Liver (tissue), 9 donors: Measurements from ENCODE around the gene TSHZ3. TPM values are rescaled to one million over a fixed set of nuclear protein-coding genes. Genes with fewer than 3 reads are reported as not detected.

ENCODE experiments used
- DNase-seq: peaks from one replicate; pipeline ENCODE4 v3.0.0-alpha.2; 2017; ENCODE audit warnings: low spot score
- H3K27ac ChIP-seq, 2 donors: one replicate each; pipeline ENCODE4 v1.7.0; 2013; ENCODE audit warnings: inconsistent platforms in 2 of 2, low read length in 2 of 2, control low read depth in 1 of 2, low read depth in 1 of 2, mild to moderate bottlenecking in 1 of 2
- H3K27me3 ChIP-seq, 4 donors: one replicate each; pipeline versions ENCODE4 v1.6.1 to v1.7.0; 2013; ENCODE audit warnings: low read length in 3 of 4, inconsistent platforms in 1 of 4, mild to moderate bottlenecking in 1 of 4, moderate library complexity in 1 of 4; ENCODE audit not compliant: control insufficient read depth in 4 of 4, insufficient read depth in 4 of 4
- H3K36me3 ChIP-seq, 4 donors: one replicate each; pipeline versions ENCODE4 v1.6.1 to v1.7.0; 2013; ENCODE audit warnings: low read length in 3 of 4, mild to moderate bottlenecking in 3 of 4, low read depth in 1 of 4, moderate library complexity in 1 of 4; ENCODE audit not compliant: control insufficient read depth in 4 of 4, insufficient read depth in 3 of 4
- H3K4me1 ChIP-seq, 4 donors: one replicate each; pipeline versions ENCODE4 v1.6.1 to v1.7.0; 2013; ENCODE audit warnings: low read length in 3 of 4, mild to moderate bottlenecking in 3 of 4, moderate library complexity in 1 of 4; ENCODE audit not compliant: control insufficient read depth in 4 of 4, insufficient read depth in 4 of 4
- H3K4me3 ChIP-seq, 3 donors: one replicate each; pipeline versions ENCODE4 v1.6.1 to v1.7.0; 2013; ENCODE audit warnings: low read length in 3 of 3, control low read depth in 1 of 3, low read depth in 1 of 3, mild to moderate bottlenecking in 1 of 3
- H3K9ac ChIP-seq, 2 donors: one replicate each; pipeline ENCODE4 v1.7.0; 2013; ENCODE audit warnings: low read length in 2 of 2, mild to moderate bottlenecking in 2 of 2, moderate library complexity in 2 of 2, control low read depth in 1 of 2, low read depth in 1 of 2
- H3K9me3 ChIP-seq, 4 donors: one replicate each; pipeline versions ENCODE4 v1.6.1 to v1.7.0; 2013; ENCODE audit warnings: low read length in 3 of 4; ENCODE audit not compliant: control insufficient read depth in 4 of 4
- EGR1 ChIP-seq, 2 donors: IDR thresholded peaks; 2 replicates each; pipeline ENCODE4 v1.6.1; 2016 to 2018; ENCODE audit warnings: antibody characterized with exemption in 2 of 2, low read depth in 2 of 2
- FOXA1 ChIP-seq: IDR thresholded peaks from 2 replicates; pipeline ENCODE4 v1.6.1; 2016; ENCODE audit warnings: antibody characterized with exemption
- FOXA2 ChIP-seq: IDR thresholded peaks from 2 replicates; pipeline ENCODE4 v1.6.1; 2016; ENCODE audit warnings: antibody characterized with exemption
- GABPA ChIP-seq, 2 donors: IDR thresholded peaks in 1 of 2; conservative IDR thresholded peaks in 1 of 2; 2 replicates each; pipeline ENCODE4 v1.6.1; 2016; ENCODE audit warnings: antibody characterized with exemption in 2 of 2, mild to moderate bottlenecking in 1 of 2, moderate library complexity in 1 of 2
- HNF4G ChIP-seq: IDR thresholded peaks from 2 replicates; pipeline ENCODE4 v1.6.1; 2016; ENCODE audit warnings: antibody characterized with exemption
- NR2F2 ChIP-seq: IDR thresholded peaks from 2 replicates; pipeline ENCODE4 v1.6.1; 2016; ENCODE audit warnings: antibody characterized with exemption
- RAD21 ChIP-seq, 2 donors: IDR thresholded peaks; 2 replicates each; pipeline ENCODE4 v1.6.1; 2016; ENCODE audit warnings: antibody characterized with exemption in 2 of 2, mild to moderate bottlenecking in 2 of 2
- RXRA ChIP-seq, 2 donors: IDR thresholded peaks; 2 replicates each; pipeline ENCODE4 v1.6.1; 2017 to 2018; ENCODE audit warnings: antibody characterized with exemption in 2 of 2, mild to moderate bottlenecking in 1 of 2
- TAF1 ChIP-seq: conservative IDR thresholded peaks from 2 replicates; pipeline ENCODE4 v1.6.1; 2016; ENCODE audit warnings: antibody characterized with exemption, mild to moderate bottlenecking
- YY1 ChIP-seq: IDR thresholded peaks from 2 replicates; pipeline ENCODE4 v1.6.1; 2016; ENCODE audit warnings: antibody characterized with exemption, mild to moderate bottlenecking
- WGBS: extraction: QIAGEN DNeasy Blood & Tissue Kit; methylation state at CpG from one replicate; pipeline ENCODE4 v1.1.7; 2013; 5-methylcytosine and 5-hydroxymethylcytosine counted together
- polyA plus RNA-seq, 2 donors: library from polyadenylated mRNA; stranded (reverse) in 1 of 2; unstranded in 1 of 2; fragments of 200-250 nt in 1 of 2; fragments of >200 nt in 1 of 2; fragmentation: Nextera tagmentation in 1 of 2; extraction: Ambion mirVana in 1 of 2; gene quantifications; one replicate each; pipeline versions ENCODE4 v1.2.1 to v1.2.3, GENCODE V29; 2013 to 2015
- total RNA-seq, 2 donors: library from RNA; depleted of rRNA; stranded (reverse); fragments of >200 nt; gene quantifications; one replicate each; pipeline ENCODE4 v1.2.3, GENCODE V29; 2014
- TF ChIP-seq, protein P1 (sequence below): IDR thresholded peaks from 2 replicates; pipeline ENCODE4 v1.6.1; 2016; ENCODE audit warnings: antibody characterized with exemption, mild to moderate bottlenecking
- TF ChIP-seq, protein P2 (sequence below): IDR thresholded peaks from 2 replicates; pipeline ENCODE4 v1.6.1; 2016; ENCODE audit warnings: antibody characterized with exemption
- TF ChIP-seq, protein P3 (sequence below): fragments of 150-350 bp; IDR thresholded peaks from 2 replicates; pipeline ENCODE4 v1.5.1; 2017; ENCODE audit warnings: improper control_type of control experiment, low read depth, low read length; ENCODE audit not compliant: missing input control
- TF ChIP-seq, protein P4 (sequence below): IDR thresholded peaks from 2 replicates; pipeline ENCODE4 v1.6.1; 2016; ENCODE audit warnings: antibody characterized with exemption
- TF ChIP-seq, protein P5 (sequence below): IDR thresholded peaks from 2 replicates; pipeline ENCODE4 v1.6.1; 2016; ENCODE audit warnings: antibody characterized with exemption
- donor health status: healthy.
- donor health status: healthy.
- donor health status: healthy.
- donor health status: healthy.
- donor health status: healthy.

Gene TSHZ3
- total and polyA plus RNA-seq, 4 donors, result 0.42 to 3.3 (median 0.68) TPM

DNA sequence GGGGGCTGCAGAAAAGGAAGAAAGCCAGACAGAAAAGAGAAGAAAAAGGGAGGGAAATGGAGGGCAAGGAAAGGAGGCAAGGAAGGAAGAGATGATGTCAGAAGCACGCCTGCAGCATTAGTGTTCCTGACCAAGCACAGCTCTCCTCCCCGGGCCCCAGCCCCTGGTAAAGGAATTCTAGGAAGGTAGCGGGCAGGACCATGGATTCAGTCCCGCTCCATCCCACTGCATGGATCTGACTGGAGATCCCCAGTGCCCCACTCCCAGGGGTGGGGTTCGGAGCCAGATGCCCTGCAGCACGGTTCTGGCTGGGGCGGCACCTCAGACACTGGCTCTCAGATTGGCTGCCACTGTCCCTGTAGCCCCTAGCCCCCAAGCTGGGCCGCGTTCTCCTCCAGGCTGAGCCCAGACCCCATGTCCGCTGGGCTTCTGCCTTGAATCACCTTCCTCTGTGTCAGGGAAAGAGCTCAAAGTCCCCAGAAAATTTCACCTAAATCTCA is 59.8 kb downstream of the TSHZ3 start:
- Histone ChIP-seq H3K4me1 (no peaks in the 10 kb centered on the region), H3K27me3 (no peaks in the 10 kb centered on the region), H3K27ac (no peak overlapping the region), H3K4me3 (no peak overlapping the region), H3K36me3 (no peaks in the 10 kb centered on the region), H3K9ac (no peak overlapping the region), H3K9me3 (no peaks in the 10 kb centered on the region)
- no peak for DNase-seq
- 84% methylated on average over 10 of the region's 10 CpGs for WGBS
- TF ChIP-seq YY1 (no peak), GABPA (IDR thresholded peaks at IDR 0.05 in 1 of 2, conservative IDR thresholded peaks at IDR 0.05 in 1 of 2) (no peak), TAF1 (no peak)
- TF ChIP-seq, protein P1, sequence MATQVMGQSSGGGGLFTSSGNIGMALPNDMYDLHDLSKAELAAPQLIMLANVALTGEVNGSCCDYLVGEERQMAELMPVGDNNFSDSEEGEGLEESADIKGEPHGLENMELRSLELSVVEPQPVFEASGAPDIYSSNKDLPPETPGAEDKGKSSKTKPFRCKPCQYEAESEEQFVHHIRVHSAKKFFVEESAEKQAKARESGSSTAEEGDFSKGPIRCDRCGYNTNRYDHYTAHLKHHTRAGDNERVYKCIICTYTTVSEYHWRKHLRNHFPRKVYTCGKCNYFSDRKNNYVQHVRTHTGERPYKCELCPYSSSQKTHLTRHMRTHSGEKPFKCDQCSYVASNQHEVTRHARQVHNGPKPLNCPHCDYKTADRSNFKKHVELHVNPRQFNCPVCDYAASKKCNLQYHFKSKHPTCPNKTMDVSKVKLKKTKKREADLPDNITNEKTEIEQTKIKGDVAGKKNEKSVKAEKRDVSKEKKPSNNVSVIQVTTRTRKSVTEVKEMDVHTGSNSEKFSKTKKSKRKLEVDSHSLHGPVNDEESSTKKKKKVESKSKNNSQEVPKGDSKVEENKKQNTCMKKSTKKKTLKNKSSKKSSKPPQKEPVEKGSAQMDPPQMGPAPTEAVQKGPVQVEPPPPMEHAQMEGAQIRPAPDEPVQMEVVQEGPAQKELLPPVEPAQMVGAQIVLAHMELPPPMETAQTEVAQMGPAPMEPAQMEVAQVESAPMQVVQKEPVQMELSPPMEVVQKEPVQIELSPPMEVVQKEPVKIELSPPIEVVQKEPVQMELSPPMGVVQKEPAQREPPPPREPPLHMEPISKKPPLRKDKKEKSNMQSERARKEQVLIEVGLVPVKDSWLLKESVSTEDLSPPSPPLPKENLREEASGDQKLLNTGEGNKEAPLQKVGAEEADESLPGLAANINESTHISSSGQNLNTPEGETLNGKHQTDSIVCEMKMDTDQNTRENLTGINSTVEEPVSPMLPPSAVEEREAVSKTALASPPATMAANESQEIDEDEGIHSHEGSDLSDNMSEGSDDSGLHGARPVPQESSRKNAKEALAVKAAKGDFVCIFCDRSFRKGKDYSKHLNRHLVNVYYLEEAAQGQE, result no peak
- TF ChIP-seq, protein P2, sequence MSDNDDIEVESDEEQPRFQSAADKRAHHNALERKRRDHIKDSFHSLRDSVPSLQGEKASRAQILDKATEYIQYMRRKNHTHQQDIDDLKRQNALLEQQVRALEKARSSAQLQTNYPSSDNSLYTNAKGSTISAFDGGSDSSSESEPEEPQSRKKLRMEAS, result no peak
- TF ChIP-seq, protein P3, sequence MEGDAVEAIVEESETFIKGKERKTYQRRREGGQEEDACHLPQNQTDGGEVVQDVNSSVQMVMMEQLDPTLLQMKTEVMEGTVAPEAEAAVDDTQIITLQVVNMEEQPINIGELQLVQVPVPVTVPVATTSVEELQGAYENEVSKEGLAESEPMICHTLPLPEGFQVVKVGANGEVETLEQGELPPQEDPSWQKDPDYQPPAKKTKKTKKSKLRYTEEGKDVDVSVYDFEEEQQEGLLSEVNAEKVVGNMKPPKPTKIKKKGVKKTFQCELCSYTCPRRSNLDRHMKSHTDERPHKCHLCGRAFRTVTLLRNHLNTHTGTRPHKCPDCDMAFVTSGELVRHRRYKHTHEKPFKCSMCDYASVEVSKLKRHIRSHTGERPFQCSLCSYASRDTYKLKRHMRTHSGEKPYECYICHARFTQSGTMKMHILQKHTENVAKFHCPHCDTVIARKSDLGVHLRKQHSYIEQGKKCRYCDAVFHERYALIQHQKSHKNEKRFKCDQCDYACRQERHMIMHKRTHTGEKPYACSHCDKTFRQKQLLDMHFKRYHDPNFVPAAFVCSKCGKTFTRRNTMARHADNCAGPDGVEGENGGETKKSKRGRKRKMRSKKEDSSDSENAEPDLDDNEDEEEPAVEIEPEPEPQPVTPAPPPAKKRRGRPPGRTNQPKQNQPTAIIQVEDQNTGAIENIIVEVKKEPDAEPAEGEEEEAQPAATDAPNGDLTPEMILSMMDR, result no peak

DNA sequence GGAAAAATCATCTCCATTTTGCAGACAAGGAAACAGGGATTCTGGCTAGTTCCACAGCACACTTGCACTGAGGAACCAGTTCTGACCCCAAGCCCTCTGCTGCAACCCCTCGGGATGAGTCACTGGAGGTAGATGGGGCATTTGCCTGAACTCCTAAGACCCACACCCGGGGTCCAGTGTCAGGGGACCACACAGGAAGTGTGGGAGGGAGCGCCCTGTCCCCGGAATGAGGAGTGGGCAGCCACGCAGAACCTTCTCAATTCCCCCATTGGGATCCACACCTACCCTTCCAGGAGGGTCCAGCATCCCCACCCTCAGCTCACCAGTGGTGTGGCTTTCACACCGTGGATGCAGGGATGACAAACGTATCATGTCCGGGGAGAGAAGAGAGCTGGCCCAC is 62.7 kb downstream of the TSHZ3 start:
- Histone ChIP-seq H3K9ac (no peak overlapping the region), H3K4me1 (no peaks in the 10 kb centered on the region), H3K4me3 (no peak overlapping the region), H3K36me3 (no peaks in the 10 kb centered on the region), H3K27ac (no peak overlapping the region), H3K9me3 (no peaks in the 10 kb centered on the region), H3K27me3 (no peaks in the 10 kb centered on the region)
- 79% methylated on average over 8 of the region's 8 CpGs for WGBS
- no peak for TF ChIP-seq RXRA (IDR thresholded peaks at IDR 0.05)
- no peak for TF ChIP-seq FOXA1
- TF ChIP-seq, protein P2, result no peak
- TF ChIP-seq EGR1 (IDR thresholded peaks at IDR 0.05; ENCODE audit: low read depth in 2 of 2), result no peak
- no peak for TF ChIP-seq YY1
- no peak for TF ChIP-seq NR2F2
- TF ChIP-seq, protein P3, result no peak
- TF ChIP-seq, protein P1, result no peak
- TF ChIP-seq FOXA2, result no peak
- TF ChIP-seq, protein P4, sequence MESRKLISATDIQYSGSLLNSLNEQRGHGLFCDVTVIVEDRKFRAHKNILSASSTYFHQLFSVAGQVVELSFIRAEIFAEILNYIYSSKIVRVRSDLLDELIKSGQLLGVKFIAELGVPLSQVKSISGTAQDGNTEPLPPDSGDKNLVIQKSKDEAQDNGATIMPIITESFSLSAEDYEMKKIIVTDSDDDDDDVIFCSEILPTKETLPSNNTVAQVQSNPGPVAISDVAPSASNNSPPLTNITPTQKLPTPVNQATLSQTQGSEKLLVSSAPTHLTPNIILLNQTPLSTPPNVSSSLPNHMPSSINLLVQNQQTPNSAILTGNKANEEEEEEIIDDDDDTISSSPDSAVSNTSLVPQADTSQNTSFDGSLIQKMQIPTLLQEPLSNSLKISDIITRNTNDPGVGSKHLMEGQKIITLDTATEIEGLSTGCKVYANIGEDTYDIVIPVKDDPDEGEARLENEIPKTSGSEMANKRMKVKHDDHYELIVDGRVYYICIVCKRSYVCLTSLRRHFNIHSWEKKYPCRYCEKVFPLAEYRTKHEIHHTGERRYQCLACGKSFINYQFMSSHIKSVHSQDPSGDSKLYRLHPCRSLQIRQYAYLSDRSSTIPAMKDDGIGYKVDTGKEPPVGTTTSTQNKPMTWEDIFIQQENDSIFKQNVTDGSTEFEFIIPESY, result no peak
- TF ChIP-seq HNF4G, result no peak
- TF ChIP-seq, protein P5, sequence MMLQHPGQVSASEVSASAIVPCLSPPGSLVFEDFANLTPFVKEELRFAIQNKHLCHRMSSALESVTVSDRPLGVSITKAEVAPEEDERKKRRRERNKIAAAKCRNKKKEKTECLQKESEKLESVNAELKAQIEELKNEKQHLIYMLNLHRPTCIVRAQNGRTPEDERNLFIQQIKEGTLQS, result no peak
- no peak for TF ChIP-seq RAD21 (IDR thresholded peaks at IDR 0.05)
- TF ChIP-seq TAF1, result no peak
- no peak for DNase-seq
